ENCODE data around the gene SEMA3D.

DNA sequence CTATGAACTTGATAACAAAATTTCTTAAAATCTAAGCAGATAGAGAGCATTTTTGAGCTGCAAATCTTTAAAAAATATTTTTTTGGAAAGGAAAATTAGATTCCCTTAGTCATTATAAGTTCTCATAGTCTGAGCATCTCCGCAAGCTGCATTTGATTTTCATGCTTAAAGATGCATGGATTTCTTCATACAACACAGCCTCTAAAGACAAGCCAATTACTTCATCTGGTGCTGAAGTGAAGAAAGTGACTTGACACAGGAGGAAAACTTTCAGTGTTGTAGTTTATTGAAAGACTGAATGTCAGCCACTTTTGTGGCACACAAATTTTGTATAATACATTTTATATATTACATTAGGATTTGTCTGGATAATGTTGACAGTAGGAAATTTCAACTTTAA, 22.5 kb downstream of the SEMA3D start:
- TF ChIP-seq CTCF (IDR thresholded peaks at IDR 0.05) (no peak), ZNF302 (CRISPR knock-in tag; IDR thresholded peaks at IDR 0.05) (no peak), SREBF2 (IDR thresholded peaks at IDR 0.05) (no peak), POLR2A (IDR thresholded peaks at IDR 0.05; ENCODE audit: low read length) (no peak), CHD2 (IDR thresholded peaks at IDR 0.05; ENCODE audit: low read length, partially characterized antibody) (no peak), RCOR1 (IDR thresholded peaks at IDR 0.05; ENCODE audit: low read depth, low read length) (no peak)
- TF ChIP-seq, protein P1, sequence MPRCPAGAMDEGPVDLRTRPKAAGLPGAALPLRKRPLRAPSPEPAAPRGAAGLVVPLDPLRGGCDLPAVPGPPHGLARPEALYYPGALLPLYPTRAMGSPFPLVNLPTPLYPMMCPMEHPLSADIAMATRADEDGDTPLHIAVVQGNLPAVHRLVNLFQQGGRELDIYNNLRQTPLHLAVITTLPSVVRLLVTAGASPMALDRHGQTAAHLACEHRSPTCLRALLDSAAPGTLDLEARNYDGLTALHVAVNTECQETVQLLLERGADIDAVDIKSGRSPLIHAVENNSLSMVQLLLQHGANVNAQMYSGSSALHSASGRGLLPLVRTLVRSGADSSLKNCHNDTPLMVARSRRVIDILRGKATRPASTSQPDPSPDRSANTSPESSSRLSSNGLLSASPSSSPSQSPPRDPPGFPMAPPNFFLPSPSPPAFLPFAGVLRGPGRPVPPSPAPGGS (IDR thresholded peaks at IDR 0.05), result no peak
